Measurements from ENCODE around the gene DST. TPM values are rescaled to one million over a fixed set of nuclear protein-coding genes. Genes with fewer than 3 reads are reported as not detected.

The DST gene
- total RNA-seq, 1 experiment from 2014 or later = 91.9 TPM

GRCh38 chr6:56685102-56685733, 42.5 kb upstream of the DST start:
- TF ChIP-seq CTCF (conservative IDR thresholded peaks at IDR 0.05) = no peak
- Histone ChIP-seq H3K4me2 (ENCODE audit: insufficient read depth, insufficient read length, low read length) (no peak overlapping the region), H3K79me2 (ENCODE audit: insufficient read depth, low read length) (0 out of 2 replicates have a peak, but pooled peaks cover 1% of the 10 kb centered on the region), H3K27ac (ENCODE audit: insufficient read length, low read depth, low read length) (no peak overlapping the region), H4K5ac (ENCODE audit: insufficient read length, low read depth, low read length) (no peak overlapping the region), H2BK120ac (ENCODE audit: low read depth, low read length, poor library complexity, severe bottlenecking) (no peak overlapping the region), H3K27me3 (ENCODE audit: insufficient read depth, low read length) (no peaks in the 10 kb centered on the region), H3T11ph (ENCODE audit: low read length) (no peak overlapping the region), H2BK15ac (ENCODE audit: low read depth, low read length) (no peak overlapping the region), H2BK12ac (ENCODE audit: insufficient read length, low read depth, low read length) (no peak overlapping the region), H4K20me1 (ENCODE audit: control insufficient read depth, insufficient read depth, insufficient read length) (no peaks in the 10 kb centered on the region), H3K23ac (ENCODE audit: insufficient read length, low read depth, low read length) (no peak overlapping the region), H3K14ac (ENCODE audit: insufficient read depth, low read length) (no peak overlapping the region), H3K79me1 (ENCODE audit: insufficient read depth, low read depth, low read length, poor library complexity, severe bottlenecking) (peaks cover 5% of the 10 kb centered on the region), H4K91ac (ENCODE audit: insufficient read length, low read depth, low read length) (no peak overlapping the region), H3K4ac (ENCODE audit: low read depth, low read length) (no peak overlapping the region), H2AFZ (ENCODE audit: low read length) (no peak overlapping the region), H2AK5ac (ENCODE audit: insufficient read length, low read length) (no peak overlapping the region), H2BK20ac (ENCODE audit: low read depth, low read length, poor library complexity, severe bottlenecking) (no peak overlapping the region), H3K4me1 (ENCODE audit: insufficient read depth, low read length) (no peaks in the 10 kb centered on the region; the same call in 1 of the 2 replicates), H3K18ac (ENCODE audit: insufficient read length, low read depth, low read length) (no peak overlapping the region), H3K56ac (ENCODE audit: insufficient read length, low read depth, low read length) (no peak overlapping the region), H2BK5ac (ENCODE audit: insufficient read length, low read length) (no peak overlapping the region), H3K9ac (ENCODE audit: extremely low read depth, insufficient read length, low read length) (no peak overlapping the region), H3K23me2 (ENCODE audit: insufficient read length, low read depth, low read length, poor library complexity, severe bottlenecking) (no peaks in the 10 kb centered on the region), H4K8ac (replicated peaks; ENCODE audit: insufficient read length, low read depth, low read length) (no peak overlapping the region), H3K9me3 (ENCODE audit: control insufficient read depth, low read depth, low read length) (no peaks in the 10 kb centered on the region)
- no peaks in the 10 kb centered on the region; a peak in 1 of 7 replicates for H3K36me3 Mint-ChIP-seq (ENCODE audit: insufficient read depth in 1 of 3, low read depth in 3 of 3)
- H3K27me3 Mint-ChIP-seq (ENCODE audit: low read depth) = no peaks in the 10 kb centered on the region
- no peaks in the 10 kb centered on the region for H3K9me3 Mint-ChIP-seq
- H3K27ac Mint-ChIP-seq = no peak overlapping the region; a peak in 1 of 7 replicates
- WGBS (ENCODE audit: extremely low coverage, insufficient read length, low lambda C conversion rate) = no CpG with 5 or more reads among the region's 8 CpGs
- H3K4me3 Mint-ChIP-seq = no peak overlapping the region
- DNase-seq = no peak
- peaks cover 23 to 26% of the 10 kb centered on the region in 2 experiments for H3K4me1 Mint-ChIP-seq
